CD14-positive monocyte (primary cell): Measurements from ENCODE around the gene PXDC1. TPM values are rescaled to one million over a fixed set of nuclear protein-coding genes. Genes with fewer than 3 reads are reported as not detected.

ENCODE experiments used
- DNase-seq, 3 donors: peaks; one replicate each; pipeline ENCODE4 v3.0.0-alpha.2; 2011 to 2022
- H2AFZ ChIP-seq: 2 replicates; pipeline ENCODE4 v1.6.0; 2012; ENCODE audit warnings: mild to moderate bottlenecking, low read depth, low read length, inconsistent platforms; ENCODE audit not compliant: insufficient read depth, poor library complexity, severe bottlenecking
- H3K27ac ChIP-seq, 2 donors: 1 replicate in 1 of 2; 2 replicates in 1 of 2; pipeline ENCODE4 v1.5.1; 2012 to 2013; ENCODE audit warnings: low read length in 2 of 2, control low read depth in 1 of 2, inconsistent platforms in 1 of 2, low read depth in 1 of 2, mild to moderate bottlenecking in 1 of 2
- H3K27me3 ChIP-seq, 2 donors: one replicate each; pipeline versions ENCODE4 v1.6.0 to v1.6.1; 2011 to 2013; ENCODE audit warnings: low read length in 2 of 2; ENCODE audit not compliant: control insufficient read depth in 2 of 2, insufficient read depth in 2 of 2
- H3K36me3 ChIP-seq, 2 donors: replicated peaks in 1 of 2; 1 replicate in 1 of 2; 2 replicates in 1 of 2; pipeline versions ENCODE4 v1.5.1 to v1.6.1; 2012 to 2013; ENCODE audit warnings: low read length in 2 of 2, control low read depth in 1 of 2, inconsistent platforms in 1 of 2, mild to moderate bottlenecking in 1 of 2; ENCODE audit not compliant: insufficient read depth in 2 of 2, control insufficient read depth in 1 of 2
- H3K4me1 ChIP-seq, 2 donors: 1 replicate in 1 of 2; 2 replicates in 1 of 2; pipeline versions ENCODE4 v1.5.1 to v1.6.1; 2012 to 2013; ENCODE audit warnings: low read length in 2 of 2, control low read depth in 1 of 2, inconsistent platforms in 1 of 2, mild to moderate bottlenecking in 1 of 2, moderate library complexity in 1 of 2; ENCODE audit not compliant: insufficient read depth in 2 of 2, control insufficient read depth in 1 of 2
- H3K4me2 ChIP-seq: replicated peaks from 2 replicates; pipeline ENCODE3; 2012; ENCODE audit warnings: low read length, moderate library complexity, mild to moderate bottlenecking; ENCODE audit not compliant: poor library complexity, severe bottlenecking; ENCODE audit errors: extremely low read depth
- H3K4me3 ChIP-seq, 3 experiments: fragments of 200-600 bp in 1 of 3; sonication (generic) in 1 of 3; replicated peaks in 1 of 3; 1 replicate in 2 of 3; 2 replicates in 1 of 3; pipeline ENCODE4 v1.5.1; 2011 to 2013; ENCODE audit warnings: low read length in 3 of 3, mild to moderate bottlenecking in 3 of 3, control low read depth in 2 of 3, low read depth in 2 of 3, inconsistent platforms in 1 of 3, moderate library complexity in 1 of 3
- H3K79me2 ChIP-seq: 2 replicates; pipeline ENCODE4 v1.6.0; 2012; ENCODE audit warnings: mild to moderate bottlenecking, control low read depth, inconsistent platforms, low read length, moderate library complexity; ENCODE audit not compliant: insufficient read depth
- H3K9ac ChIP-seq: 2 replicates; pipeline ENCODE4 v1.6.0; 2017; ENCODE audit warnings: low read length, mild to moderate bottlenecking; ENCODE audit not compliant: insufficient read depth, poor library complexity, severe bottlenecking
- H3K9me3 ChIP-seq, 2 donors: replicated peaks in 1 of 2; 1 replicate in 1 of 2; 2 replicates in 1 of 2; pipeline versions ENCODE4 v1.5.1 to v1.6.1; 2012 to 2013; ENCODE audit warnings: low read length in 2 of 2, control low read depth in 1 of 2; ENCODE audit not compliant: control insufficient read depth in 1 of 2, insufficient read depth in 1 of 2
- H4K20me1 ChIP-seq: 2 replicates; pipeline ENCODE4 v1.6.0; 2012; ENCODE audit warnings: mild to moderate bottlenecking, low read length, control low read depth, moderate library complexity; ENCODE audit not compliant: insufficient read depth
- H3K27ac Mint-ChIP-seq, 7 donors: one replicate each; pipeline ENCODE4 v1.8.0; 2020; ENCODE audit warnings: mild to moderate bottlenecking in 7 of 7, mixed read lengths in 7 of 7, moderate library complexity in 6 of 7, inconsistent platforms in 2 of 7
- H3K27me3 Mint-ChIP-seq, 3 donors: one replicate each; pipeline ENCODE4 v1.8.0; 2021 to 2022; ENCODE audit warnings: low read depth in 3 of 3, mild to moderate bottlenecking in 3 of 3, mixed read lengths in 3 of 3, moderate library complexity in 3 of 3, inconsistent platforms in 1 of 3
- H3K36me3 Mint-ChIP-seq, 2 donors: one replicate each; pipeline ENCODE4 v1.8.0; 2020; ENCODE audit warnings: mixed read lengths in 2 of 2, inconsistent platforms in 1 of 2, mild to moderate bottlenecking in 1 of 2
- H3K4me1 Mint-ChIP-seq: one replicate; pipeline ENCODE4 v1.8.0; 2020; ENCODE audit warnings: mild to moderate bottlenecking, mixed read lengths
- H3K4me3 Mint-ChIP-seq, 2 donors: one replicate each; pipeline ENCODE4 v1.8.0; 2020; ENCODE audit warnings: mild to moderate bottlenecking in 2 of 2, mixed read lengths in 2 of 2, moderate library complexity in 1 of 2
- H3K9me3 Mint-ChIP-seq, 7 donors: one replicate each; pipeline ENCODE4 v1.8.0; 2020 to 2022; ENCODE audit warnings: mixed read lengths in 7 of 7, mild to moderate bottlenecking in 6 of 7, moderate library complexity in 6 of 7, inconsistent platforms in 2 of 7
- CTCF ChIP-seq: fragments of 200-600 bp; IDR thresholded peaks from one replicate; pipeline ENCODE4 v1.8.0; 2022; ENCODE audit warnings: antibody characterized with exemption, mild to moderate bottlenecking
- WGBS: methylation state at CpG from one replicate; pipeline ENCODE4 v1.1.5; 2013; ENCODE audit warnings: missing lambda C conversion rate; ENCODE audit not compliant: insufficient coverage; 5-methylcytosine and 5-hydroxymethylcytosine counted together
- intact Hi-C, 2 donors: fragments of 100-400 bp; cut with micrococcal nuclease; formaldehyde crosslinking; loops; one replicate each; pipeline versions ENCODE4 v1.15.0 to v1.15.1; 2023
- polyA plus RNA-seq, 3 donors: library from polyadenylated mRNA; depleted of rRNA in 1 of 3; unstranded in 2 of 3; stranded (reverse) in 1 of 3; fragments of 300-500 nt in 2 of 3; fragments of >200 nt in 1 of 3; fragmentation: Illumina TruSeq in 2 of 3; gene quantifications; 1 replicate in 2 of 3; 2 replicates in 1 of 3; pipeline ENCODE4 v1.2.3, GENCODE V29; 2012 to 2021

PXDC1 gene
- polyA plus RNA-seq, 3 donors: 0.48 to 0.92 (median 0.55) TPM

GRCh38 chr6:3788408-3789017 is 37.0 kb upstream of the PXDC1 start:
- H3K9me3 Mint-ChIP-seq: peaks cover 0 to 2% (median 0%) of the 10 kb centered on the region in 7 donors
- no peak for DNase-seq
- H3K9me3 ChIP-seq: no peaks in the 10 kb centered on the region
- no peak overlapping the region for H3K9ac ChIP-seq
- intact Hi-C loops: no loop called here
- H3K27ac Mint-ChIP-seq: no peak overlapping the region
- H2AFZ ChIP-seq: no peak overlapping the region
- H3K36me3 ChIP-seq: no peaks in the 10 kb centered on the region
- H3K4me1 Mint-ChIP-seq: no peaks in the 10 kb centered on the region
- peaks cover 0 to 2% (median 2%) of the 10 kb centered on the region in 3 donors for H3K27me3 Mint-ChIP-seq
- no peak overlapping the region for H3K4me3 Mint-ChIP-seq
- no peaks in the 10 kb centered on the region for H3K4me1 ChIP-seq
- no peak overlapping the region for H3K27ac ChIP-seq
- no peaks in the 10 kb centered on the region for H3K36me3 Mint-ChIP-seq
- H4K20me1 ChIP-seq: no peaks in the 10 kb centered on the region
- no peak overlapping the region for H3K4me2 ChIP-seq
- H3K79me2 ChIP-seq: no peaks in the 10 kb centered on the region
- 90% methylated on average over 12 of the region's 12 CpGs for WGBS
- no peak overlapping the region for H3K4me3 ChIP-seq
- TF ChIP-seq CTCF: no peak
- H3K27me3 ChIP-seq: no peaks in the 10 kb centered on the region

GRCh38 chr6:3786141-3786540 is 34.6 kb upstream of the PXDC1 start:
- H2AFZ ChIP-seq: no peak overlapping the region
- WGBS: 60% methylated on average over 1 of the region's 4 CpGs
- no peak for TF ChIP-seq CTCF

More at GRCh38 chr6:3786141-3786540, 34.6 kb upstream of the PXDC1 start:
- no peak overlapping the region for H3K27ac Mint-ChIP-seq
- no peaks in the 10 kb centered on the region for H3K36me3 Mint-ChIP-seq
- peaks cover 0 to 3% (median 2%) of the 10 kb centered on the region in 3 donors for H3K27me3 Mint-ChIP-seq
- Histone ChIP-seq H3K27me3 (no peaks in the 10 kb centered on the region), H3K79me2 (no peaks in the 10 kb centered on the region), H3K9ac (no peak overlapping the region), H3K4me2 (no peak overlapping the region), H3K27ac (no peak overlapping the region), H3K4me1 (no peaks in the 10 kb centered on the region), H4K20me1 (no peaks in the 10 kb centered on the region), H3K36me3 (no peaks in the 10 kb centered on the region), H3K9me3 (no peaks in the 10 kb centered on the region), H3K4me3 (no peak overlapping the region)
- no peaks in the 10 kb centered on the region for H3K4me1 Mint-ChIP-seq
- intact Hi-C loops: no loop called here
- H3K9me3 Mint-ChIP-seq: peaks cover 0 to 2% (median 0%) of the 10 kb centered on the region in 7 donors
- no peak overlapping the region for H3K4me3 Mint-ChIP-seq
- no peak for DNase-seq
